Liver (tissue), 3 donors: ENCODE measurements around the gene DIPK1C.

Experiments used
- NR2F2 ChIP-seq: IDR thresholded peaks from 2 replicates; pipeline ENCODE4 v1.6.1; 2016; ENCODE audit warnings: antibody characterized with exemption
- RAD21 ChIP-seq, 2 donors: IDR thresholded peaks; 2 replicates each; pipeline ENCODE4 v1.6.1; 2016; ENCODE audit warnings: antibody characterized with exemption in 2 of 2, mild to moderate bottlenecking in 2 of 2
- TF ChIP-seq, protein P1 (sequence below): IDR thresholded peaks from 2 replicates; pipeline ENCODE4 v1.6.1; 2016; ENCODE audit warnings: antibody characterized with exemption
- TF ChIP-seq, protein P2 (sequence below): IDR thresholded peaks from 2 replicates; pipeline ENCODE4 v1.6.1; 2016; ENCODE audit warnings: antibody characterized with exemption
- TF ChIP-seq, protein P3 (sequence below): fragments of 150-350 bp; IDR thresholded peaks from 2 replicates; pipeline ENCODE4 v1.5.1; 2017; ENCODE audit warnings: improper control_type of control experiment, low read depth, low read length; ENCODE audit not compliant: missing input control
- TF ChIP-seq, protein P4 (sequence below): IDR thresholded peaks from 2 replicates; pipeline ENCODE4 v1.6.1; 2016; ENCODE audit warnings: antibody characterized with exemption, mild to moderate bottlenecking
- donor health status: healthy.
- donor health status: healthy.

DNA sequence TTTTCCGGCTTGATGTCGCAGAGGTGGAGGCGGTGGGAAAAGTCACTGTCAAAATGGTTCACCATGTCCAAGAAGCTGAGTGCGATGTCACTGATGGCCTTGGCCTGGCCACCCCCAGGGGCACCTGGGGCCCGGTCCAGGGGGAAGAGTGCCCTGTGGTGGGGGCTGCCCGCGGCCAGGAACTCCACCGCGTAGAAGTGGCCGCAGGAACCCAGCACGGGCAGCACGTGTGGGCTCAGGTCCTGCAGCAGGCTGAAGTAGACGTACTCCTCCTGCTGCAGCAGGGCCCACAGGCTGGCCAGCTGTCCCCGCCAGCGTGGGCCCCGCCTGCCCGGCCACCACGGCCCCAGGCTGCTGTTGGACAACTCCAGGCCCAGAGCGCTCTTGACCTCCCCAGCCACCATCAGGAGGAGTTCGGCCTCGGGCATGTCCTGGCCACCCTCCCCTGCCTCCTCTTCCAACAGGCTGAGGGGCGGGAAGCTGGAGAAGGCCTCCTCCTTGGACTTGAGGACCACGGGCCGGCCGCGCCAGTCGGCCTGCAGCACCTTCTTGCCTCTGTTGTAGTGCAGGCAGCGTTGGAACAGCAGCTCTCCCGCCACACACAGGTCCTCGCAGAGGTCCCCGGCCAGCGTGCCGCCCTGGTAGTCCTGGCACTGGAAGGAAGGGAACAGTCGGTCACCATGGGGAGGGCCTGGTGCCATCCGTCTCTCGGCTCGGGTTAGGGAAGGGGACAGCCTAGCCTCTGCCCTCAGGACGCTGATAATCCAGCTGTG is 10.3 kb downstream of the DIPK1C start:
- TF ChIP-seq, protein P1, sequence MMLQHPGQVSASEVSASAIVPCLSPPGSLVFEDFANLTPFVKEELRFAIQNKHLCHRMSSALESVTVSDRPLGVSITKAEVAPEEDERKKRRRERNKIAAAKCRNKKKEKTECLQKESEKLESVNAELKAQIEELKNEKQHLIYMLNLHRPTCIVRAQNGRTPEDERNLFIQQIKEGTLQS, result no peak
- TF ChIP-seq, protein P2, sequence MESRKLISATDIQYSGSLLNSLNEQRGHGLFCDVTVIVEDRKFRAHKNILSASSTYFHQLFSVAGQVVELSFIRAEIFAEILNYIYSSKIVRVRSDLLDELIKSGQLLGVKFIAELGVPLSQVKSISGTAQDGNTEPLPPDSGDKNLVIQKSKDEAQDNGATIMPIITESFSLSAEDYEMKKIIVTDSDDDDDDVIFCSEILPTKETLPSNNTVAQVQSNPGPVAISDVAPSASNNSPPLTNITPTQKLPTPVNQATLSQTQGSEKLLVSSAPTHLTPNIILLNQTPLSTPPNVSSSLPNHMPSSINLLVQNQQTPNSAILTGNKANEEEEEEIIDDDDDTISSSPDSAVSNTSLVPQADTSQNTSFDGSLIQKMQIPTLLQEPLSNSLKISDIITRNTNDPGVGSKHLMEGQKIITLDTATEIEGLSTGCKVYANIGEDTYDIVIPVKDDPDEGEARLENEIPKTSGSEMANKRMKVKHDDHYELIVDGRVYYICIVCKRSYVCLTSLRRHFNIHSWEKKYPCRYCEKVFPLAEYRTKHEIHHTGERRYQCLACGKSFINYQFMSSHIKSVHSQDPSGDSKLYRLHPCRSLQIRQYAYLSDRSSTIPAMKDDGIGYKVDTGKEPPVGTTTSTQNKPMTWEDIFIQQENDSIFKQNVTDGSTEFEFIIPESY, result no peak
- TF ChIP-seq, protein P3, sequence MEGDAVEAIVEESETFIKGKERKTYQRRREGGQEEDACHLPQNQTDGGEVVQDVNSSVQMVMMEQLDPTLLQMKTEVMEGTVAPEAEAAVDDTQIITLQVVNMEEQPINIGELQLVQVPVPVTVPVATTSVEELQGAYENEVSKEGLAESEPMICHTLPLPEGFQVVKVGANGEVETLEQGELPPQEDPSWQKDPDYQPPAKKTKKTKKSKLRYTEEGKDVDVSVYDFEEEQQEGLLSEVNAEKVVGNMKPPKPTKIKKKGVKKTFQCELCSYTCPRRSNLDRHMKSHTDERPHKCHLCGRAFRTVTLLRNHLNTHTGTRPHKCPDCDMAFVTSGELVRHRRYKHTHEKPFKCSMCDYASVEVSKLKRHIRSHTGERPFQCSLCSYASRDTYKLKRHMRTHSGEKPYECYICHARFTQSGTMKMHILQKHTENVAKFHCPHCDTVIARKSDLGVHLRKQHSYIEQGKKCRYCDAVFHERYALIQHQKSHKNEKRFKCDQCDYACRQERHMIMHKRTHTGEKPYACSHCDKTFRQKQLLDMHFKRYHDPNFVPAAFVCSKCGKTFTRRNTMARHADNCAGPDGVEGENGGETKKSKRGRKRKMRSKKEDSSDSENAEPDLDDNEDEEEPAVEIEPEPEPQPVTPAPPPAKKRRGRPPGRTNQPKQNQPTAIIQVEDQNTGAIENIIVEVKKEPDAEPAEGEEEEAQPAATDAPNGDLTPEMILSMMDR, result no peak
- TF ChIP-seq, protein P4, sequence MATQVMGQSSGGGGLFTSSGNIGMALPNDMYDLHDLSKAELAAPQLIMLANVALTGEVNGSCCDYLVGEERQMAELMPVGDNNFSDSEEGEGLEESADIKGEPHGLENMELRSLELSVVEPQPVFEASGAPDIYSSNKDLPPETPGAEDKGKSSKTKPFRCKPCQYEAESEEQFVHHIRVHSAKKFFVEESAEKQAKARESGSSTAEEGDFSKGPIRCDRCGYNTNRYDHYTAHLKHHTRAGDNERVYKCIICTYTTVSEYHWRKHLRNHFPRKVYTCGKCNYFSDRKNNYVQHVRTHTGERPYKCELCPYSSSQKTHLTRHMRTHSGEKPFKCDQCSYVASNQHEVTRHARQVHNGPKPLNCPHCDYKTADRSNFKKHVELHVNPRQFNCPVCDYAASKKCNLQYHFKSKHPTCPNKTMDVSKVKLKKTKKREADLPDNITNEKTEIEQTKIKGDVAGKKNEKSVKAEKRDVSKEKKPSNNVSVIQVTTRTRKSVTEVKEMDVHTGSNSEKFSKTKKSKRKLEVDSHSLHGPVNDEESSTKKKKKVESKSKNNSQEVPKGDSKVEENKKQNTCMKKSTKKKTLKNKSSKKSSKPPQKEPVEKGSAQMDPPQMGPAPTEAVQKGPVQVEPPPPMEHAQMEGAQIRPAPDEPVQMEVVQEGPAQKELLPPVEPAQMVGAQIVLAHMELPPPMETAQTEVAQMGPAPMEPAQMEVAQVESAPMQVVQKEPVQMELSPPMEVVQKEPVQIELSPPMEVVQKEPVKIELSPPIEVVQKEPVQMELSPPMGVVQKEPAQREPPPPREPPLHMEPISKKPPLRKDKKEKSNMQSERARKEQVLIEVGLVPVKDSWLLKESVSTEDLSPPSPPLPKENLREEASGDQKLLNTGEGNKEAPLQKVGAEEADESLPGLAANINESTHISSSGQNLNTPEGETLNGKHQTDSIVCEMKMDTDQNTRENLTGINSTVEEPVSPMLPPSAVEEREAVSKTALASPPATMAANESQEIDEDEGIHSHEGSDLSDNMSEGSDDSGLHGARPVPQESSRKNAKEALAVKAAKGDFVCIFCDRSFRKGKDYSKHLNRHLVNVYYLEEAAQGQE, result no peak
- no peak for TF ChIP-seq NR2F2
- TF ChIP-seq RAD21 (IDR thresholded peaks at IDR 0.05), result no peak
